ENCODE data around the gene RASA2.

DNA sequence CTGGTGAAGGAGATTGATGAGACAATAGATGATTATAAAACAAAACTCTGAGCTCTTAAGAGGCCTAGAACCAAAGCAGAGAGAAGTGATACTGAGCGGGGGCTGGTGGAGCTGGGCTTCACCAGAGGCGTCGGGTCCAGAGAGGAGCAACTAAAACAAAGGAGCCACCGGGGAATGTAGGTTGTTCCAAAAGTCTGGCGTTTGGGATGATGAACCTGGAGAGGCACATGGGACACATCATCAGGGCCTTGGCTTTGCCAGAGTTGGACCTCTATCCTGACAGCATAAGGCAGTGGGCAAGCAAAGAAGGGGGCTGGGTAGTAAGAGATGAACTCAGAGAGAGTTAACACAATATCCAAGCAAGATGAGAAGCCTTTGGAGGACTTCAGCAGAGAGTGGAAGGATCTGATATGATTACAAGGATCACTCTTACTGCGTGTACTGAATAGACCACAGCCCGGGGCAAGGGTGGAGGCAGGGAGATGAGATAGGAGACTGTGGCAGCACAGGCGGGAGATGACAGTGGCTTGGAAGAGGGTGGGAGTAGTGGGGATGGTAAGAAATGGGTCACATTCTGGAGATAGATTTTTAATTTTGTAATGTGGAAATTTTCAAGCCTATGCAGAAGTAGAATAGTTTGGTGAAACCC lies 36.0 kb upstream of the RASA2 start:
- TF ChIP-seq, protein P1, sequence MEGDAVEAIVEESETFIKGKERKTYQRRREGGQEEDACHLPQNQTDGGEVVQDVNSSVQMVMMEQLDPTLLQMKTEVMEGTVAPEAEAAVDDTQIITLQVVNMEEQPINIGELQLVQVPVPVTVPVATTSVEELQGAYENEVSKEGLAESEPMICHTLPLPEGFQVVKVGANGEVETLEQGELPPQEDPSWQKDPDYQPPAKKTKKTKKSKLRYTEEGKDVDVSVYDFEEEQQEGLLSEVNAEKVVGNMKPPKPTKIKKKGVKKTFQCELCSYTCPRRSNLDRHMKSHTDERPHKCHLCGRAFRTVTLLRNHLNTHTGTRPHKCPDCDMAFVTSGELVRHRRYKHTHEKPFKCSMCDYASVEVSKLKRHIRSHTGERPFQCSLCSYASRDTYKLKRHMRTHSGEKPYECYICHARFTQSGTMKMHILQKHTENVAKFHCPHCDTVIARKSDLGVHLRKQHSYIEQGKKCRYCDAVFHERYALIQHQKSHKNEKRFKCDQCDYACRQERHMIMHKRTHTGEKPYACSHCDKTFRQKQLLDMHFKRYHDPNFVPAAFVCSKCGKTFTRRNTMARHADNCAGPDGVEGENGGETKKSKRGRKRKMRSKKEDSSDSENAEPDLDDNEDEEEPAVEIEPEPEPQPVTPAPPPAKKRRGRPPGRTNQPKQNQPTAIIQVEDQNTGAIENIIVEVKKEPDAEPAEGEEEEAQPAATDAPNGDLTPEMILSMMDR (IDR thresholded peaks at IDR 0.05), result no peak
- TF ChIP-seq POLR2A (IDR thresholded peaks at IDR 0.05), result no peak

Data from prostate gland (tissue), 2 donors.